ENCODE measurements around the gene UBAC2. TPM values are rescaled to one million over a fixed set of nuclear protein-coding genes. Genes with fewer than 3 reads are reported as not detected.
"Not testable (repeated sequence)": the region's sequence is repeated elsewhere in the genome, so short reads cannot be mapped to it uniquely, and the experiment has no call there.

The UBAC2 gene
- total RNA-seq, 1 experiment from 2014 or later: 80.3 TPM

DNA sequence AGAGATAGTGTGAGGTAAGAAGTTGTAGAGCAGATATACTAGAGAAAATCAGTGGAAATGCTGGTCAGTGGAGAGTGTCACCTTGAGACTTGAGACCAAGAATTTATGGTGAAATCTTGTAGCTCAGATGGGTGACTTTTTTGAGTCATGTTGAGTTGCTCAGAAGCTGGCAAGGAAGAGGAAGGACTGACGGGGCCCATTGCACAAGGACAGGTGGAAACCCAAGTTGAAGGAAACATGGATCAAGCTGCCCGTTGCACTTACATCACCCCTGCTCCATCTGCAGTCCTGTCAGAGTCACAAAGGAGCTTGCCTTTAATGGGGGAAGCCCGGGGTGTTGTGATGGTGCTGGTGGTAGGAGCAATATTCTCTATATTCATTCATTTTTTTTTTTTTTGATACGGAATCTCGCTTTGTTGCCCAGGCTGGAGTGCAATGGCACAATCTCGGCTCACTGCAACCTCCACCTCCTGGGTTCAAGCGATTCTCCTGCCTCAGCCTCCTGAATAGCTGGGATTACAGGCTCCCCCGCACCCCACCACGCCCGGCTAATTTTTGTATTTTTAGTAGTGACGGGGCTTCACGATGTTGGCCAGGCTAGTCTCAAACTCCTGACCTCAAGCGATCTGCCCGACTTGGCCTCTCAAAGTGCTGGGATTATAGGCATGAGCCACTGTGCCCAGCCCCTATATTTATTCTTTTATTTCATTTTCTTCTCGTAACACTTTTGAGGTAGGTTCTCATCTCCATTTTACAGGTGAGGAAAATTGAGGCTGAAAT is 27.4 kb downstream of the UBAC2 start:
- no peaks in the 10 kb centered on the region for H3K9me2 ChIP-seq (ENCODE audit: insufficient read depth)
- DNase-seq: peak in 1 of 2 experiments; percentile 26
- H3K27ac ChIP-seq: peak overlapping the region; percentile 20; the same call in 1 of the 2 replicates
- CTCF ChIA-PET: no interaction called here
- H4K20me1 ChIP-seq (ENCODE audit: insufficient read depth): peaks cover 83% of the 10 kb centered on the region
- no peaks in the 10 kb centered on the region for H3K9me3 ChIP-seq (ENCODE audit: insufficient read depth, low read depth)
- peaks cover 31% of the 10 kb centered on the region for H3K4me1 ChIP-seq (replicated peaks; ENCODE audit: insufficient read depth)
- H3K79me2 ChIP-seq (ENCODE audit: low read depth): peaks cover 100% of the 10 kb centered on the region
- H2AFZ ChIP-seq: no peak overlapping the region
- H3K36me3 ChIP-seq (ENCODE audit: low read depth): peaks cover 10% of the 10 kb centered on the region
- intact Hi-C loops (cut with micrococcal nuclease; ENCODE audit: unreplicated experiment): no loop called here
- H3K4me2 ChIP-seq: peak overlapping the region; percentile 17; the same call in 1 of the 2 replicates
- no peaks in the 10 kb centered on the region for H3K27me3 ChIP-seq (ENCODE audit: insufficient read depth, low read depth)
- peaks cover 31% of the 10 kb centered on the region for H3F3A ChIP-seq (ENCODE audit: insufficient read depth, low read depth)
- H3K4me3 ChIP-seq: no peak overlapping the region
- POLR2A ChIA-PET (ENCODE audit: unreplicated experiment): no interaction called here
- no TSS peak for BruUV-seq (replicated peaks)
- TF ChIP-seq, protein P1, sequence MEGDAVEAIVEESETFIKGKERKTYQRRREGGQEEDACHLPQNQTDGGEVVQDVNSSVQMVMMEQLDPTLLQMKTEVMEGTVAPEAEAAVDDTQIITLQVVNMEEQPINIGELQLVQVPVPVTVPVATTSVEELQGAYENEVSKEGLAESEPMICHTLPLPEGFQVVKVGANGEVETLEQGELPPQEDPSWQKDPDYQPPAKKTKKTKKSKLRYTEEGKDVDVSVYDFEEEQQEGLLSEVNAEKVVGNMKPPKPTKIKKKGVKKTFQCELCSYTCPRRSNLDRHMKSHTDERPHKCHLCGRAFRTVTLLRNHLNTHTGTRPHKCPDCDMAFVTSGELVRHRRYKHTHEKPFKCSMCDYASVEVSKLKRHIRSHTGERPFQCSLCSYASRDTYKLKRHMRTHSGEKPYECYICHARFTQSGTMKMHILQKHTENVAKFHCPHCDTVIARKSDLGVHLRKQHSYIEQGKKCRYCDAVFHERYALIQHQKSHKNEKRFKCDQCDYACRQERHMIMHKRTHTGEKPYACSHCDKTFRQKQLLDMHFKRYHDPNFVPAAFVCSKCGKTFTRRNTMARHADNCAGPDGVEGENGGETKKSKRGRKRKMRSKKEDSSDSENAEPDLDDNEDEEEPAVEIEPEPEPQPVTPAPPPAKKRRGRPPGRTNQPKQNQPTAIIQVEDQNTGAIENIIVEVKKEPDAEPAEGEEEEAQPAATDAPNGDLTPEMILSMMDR (conservative IDR thresholded peaks at IDR 0.05): no peak
- no peak for TF ChIP-seq EZH2 (IDR thresholded peaks at IDR 0.05; ENCODE audit: low read depth)

DNA sequence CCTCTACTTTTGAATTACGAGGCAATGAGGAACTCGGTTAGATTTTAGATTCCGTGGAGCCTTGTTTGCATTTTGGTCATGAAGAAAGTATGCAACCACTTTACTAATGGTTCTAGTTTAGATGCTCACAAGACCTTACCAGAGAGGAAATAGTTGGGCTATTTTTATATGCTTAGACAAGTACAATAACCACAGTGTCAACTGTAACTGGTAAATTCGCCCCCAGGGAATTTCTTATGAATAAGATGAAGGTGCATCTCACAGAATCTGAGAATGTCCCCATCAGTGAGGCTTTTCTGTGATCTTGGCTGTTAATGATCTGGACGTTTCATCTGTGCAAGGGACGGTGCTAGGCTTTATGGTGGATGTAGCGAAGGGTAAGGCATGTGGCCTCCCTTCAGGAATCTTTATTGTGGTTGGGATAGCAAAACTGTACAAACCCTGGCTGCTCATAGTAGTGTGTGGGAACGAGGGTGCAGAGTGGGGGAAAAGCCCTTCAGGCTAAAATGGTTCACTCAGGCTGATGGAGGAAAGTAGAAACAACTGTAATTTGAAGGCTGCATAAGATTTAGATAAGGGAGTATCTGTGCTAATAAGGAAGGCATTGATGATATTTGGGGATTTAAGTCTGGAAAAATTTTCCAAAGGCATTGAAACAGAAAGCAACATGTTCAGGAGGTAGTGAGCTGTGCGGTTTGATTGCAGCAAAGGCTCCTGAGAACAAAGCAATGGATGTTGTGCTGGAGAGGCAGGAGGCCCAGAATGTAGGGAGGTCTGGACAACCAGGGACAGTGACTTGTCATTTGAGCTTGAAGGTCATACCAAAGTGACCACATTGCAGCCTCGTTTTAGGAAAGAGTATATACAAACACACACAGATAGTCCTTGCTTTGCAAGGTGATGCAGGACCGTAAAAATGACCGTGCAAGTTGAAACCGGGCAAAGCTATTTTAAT is 28.4 kb downstream of the UBAC2 start:
- CTCF ChIA-PET: no interaction called here
- Histone ChIP-seq H3K9me3 (ENCODE audit: insufficient read depth, low read depth) (no peaks in the 10 kb centered on the region), H2AFZ (no peak overlapping the region), H3K4me3 (no peak overlapping the region), H3K9me2 (ENCODE audit: insufficient read depth) (no peaks in the 10 kb centered on the region), H3K4me2 (peak overlapping the region; percentile 17), H3K79me2 (ENCODE audit: low read depth) (peaks cover 98% of the 10 kb centered on the region), H3K27me3 (ENCODE audit: insufficient read depth, low read depth) (no peaks in the 10 kb centered on the region), H3K27ac (peak overlapping the region; percentile 26), H3K36me3 (ENCODE audit: low read depth) (peaks cover 10% of the 10 kb centered on the region), H4K20me1 (ENCODE audit: insufficient read depth) (peaks cover 80% of the 10 kb centered on the region), H3K4me1 (replicated peaks; ENCODE audit: insufficient read depth) (peaks cover 31% of the 10 kb centered on the region), H3F3A (ENCODE audit: insufficient read depth, low read depth) (peaks cover 31% of the 10 kb centered on the region)
- intact Hi-C loops (cut with micrococcal nuclease; ENCODE audit: unreplicated experiment): no loop called here
- peak in 1 of 2 experiments; percentile 89 for DNase-seq
- BruUV-seq (replicated peaks): TSS peak; percentile 6
- no peak for TF ChIP-seq EZH2 (IDR thresholded peaks at IDR 0.05; ENCODE audit: low read depth)
- TF ChIP-seq, protein P1 (conservative IDR thresholded peaks at IDR 0.05): no peak
- POLR2A ChIA-PET (ENCODE audit: unreplicated experiment): no interaction called here

DNA sequence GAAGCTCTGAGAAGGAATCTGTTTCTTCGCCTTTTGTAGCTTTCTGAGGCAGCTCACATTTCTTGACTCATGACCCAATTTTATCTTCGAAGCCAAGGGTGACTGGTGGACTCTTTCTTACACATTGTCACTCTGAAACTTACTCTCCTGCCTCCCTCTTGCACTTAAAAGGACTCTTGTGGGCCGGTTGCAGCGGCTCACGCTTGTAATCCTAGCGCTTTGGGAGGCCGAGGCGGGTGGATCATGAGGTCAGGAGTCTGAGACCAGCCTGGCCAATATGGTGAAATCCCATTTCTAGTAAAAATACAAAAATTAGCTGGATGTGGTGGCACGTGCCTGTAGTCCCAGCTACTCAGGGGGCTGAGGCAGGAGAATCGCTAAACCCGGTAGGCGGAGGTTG is 29.9 kb downstream of the UBAC2 start:
- H3K27ac ChIP-seq; H3K4me2 ChIP-seq; H3K9me2 ChIP-seq (ENCODE audit: insufficient read depth); H3K27me3 ChIP-seq (ENCODE audit: insufficient read depth, low read depth); BruUV-seq (replicated peaks); H3K9me3 ChIP-seq (ENCODE audit: insufficient read depth, low read depth); intact Hi-C loops (cut with micrococcal nuclease; ENCODE audit: unreplicated experiment); H2AFZ ChIP-seq; H3K4me3 ChIP-seq; CTCF ChIA-PET: not testable (repeated sequence)
- Histone ChIP-seq H3K79me2 (ENCODE audit: low read depth) (peaks cover 98% of the 10 kb centered on the region), H3K36me3 (ENCODE audit: low read depth) (peaks cover 10% of the 10 kb centered on the region), H3K4me1 (replicated peaks; ENCODE audit: insufficient read depth) (peaks cover 31% of the 10 kb centered on the region), H3F3A (ENCODE audit: insufficient read depth, low read depth) (peaks cover 31% of the 10 kb centered on the region), H4K20me1 (ENCODE audit: insufficient read depth) (peaks cover 78% of the 10 kb centered on the region)
- POLR2A ChIA-PET (ENCODE audit: unreplicated experiment): interaction anchor here (0.7 kb wide), 1 partner anchor 258 kb away, joined by 5 read pairs; no protein-coding TSS in a partner anchor
- DNase-seq: peak in 1 of 2 experiments; percentile 25

Data from PC-9 (cell line).